Breast epithelium (tissue), 3 donors: ENCODE measurements around the gene PERP.

Experiments used
- POLR2A ChIP-seq: fragments of 450-650 bp; IDR thresholded peaks from one replicate; pipeline ENCODE4 v1.6.1; 2016; ENCODE audit warnings: antibody characterized with exemption, mild to moderate bottlenecking, moderate library complexity
- TF ChIP-seq, protein P1 (sequence below), 3 donors: fragments of 450-650 bp; IDR thresholded peaks; one replicate each; pipeline ENCODE4 v1.5.1; 2016 to 2017; ENCODE audit warnings: antibody characterized with exemption in 3 of 3, mild to moderate bottlenecking in 3 of 3, moderate library complexity in 3 of 3

DNA sequence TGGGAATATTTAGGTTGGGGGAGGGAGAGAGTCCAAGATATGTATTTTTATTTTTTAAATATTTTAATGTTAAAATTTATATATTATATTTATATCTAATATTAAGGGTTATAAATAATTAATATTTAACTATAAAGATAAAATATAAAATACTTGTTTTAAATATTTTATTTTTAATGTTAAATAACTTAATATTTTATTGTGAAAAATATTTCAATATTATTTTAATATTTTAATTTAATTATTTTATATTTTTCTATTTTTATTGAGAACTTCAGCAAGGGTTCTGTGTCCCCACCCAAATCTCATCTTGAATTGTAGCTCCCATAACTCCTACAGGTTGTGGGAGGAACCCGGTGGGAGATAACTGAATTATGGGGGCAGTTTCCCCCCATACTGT is 34.0 kb downstream of the PERP start:
- no peak for TF ChIP-seq POLR2A
- TF ChIP-seq, protein P1, sequence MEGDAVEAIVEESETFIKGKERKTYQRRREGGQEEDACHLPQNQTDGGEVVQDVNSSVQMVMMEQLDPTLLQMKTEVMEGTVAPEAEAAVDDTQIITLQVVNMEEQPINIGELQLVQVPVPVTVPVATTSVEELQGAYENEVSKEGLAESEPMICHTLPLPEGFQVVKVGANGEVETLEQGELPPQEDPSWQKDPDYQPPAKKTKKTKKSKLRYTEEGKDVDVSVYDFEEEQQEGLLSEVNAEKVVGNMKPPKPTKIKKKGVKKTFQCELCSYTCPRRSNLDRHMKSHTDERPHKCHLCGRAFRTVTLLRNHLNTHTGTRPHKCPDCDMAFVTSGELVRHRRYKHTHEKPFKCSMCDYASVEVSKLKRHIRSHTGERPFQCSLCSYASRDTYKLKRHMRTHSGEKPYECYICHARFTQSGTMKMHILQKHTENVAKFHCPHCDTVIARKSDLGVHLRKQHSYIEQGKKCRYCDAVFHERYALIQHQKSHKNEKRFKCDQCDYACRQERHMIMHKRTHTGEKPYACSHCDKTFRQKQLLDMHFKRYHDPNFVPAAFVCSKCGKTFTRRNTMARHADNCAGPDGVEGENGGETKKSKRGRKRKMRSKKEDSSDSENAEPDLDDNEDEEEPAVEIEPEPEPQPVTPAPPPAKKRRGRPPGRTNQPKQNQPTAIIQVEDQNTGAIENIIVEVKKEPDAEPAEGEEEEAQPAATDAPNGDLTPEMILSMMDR (IDR thresholded peaks at IDR 0.05) = no peak
